MG63 (cell line): Measurements from ENCODE around the gene KCTD13. TPM values are rescaled to one million over a fixed set of nuclear protein-coding genes. Genes with fewer than 3 reads are reported as not detected.
A peak's percentile ranks its signal among the peaks of the same experiment; 100 is the strongest.
"Not testable (repeated sequence)": the region's sequence is repeated elsewhere in the genome, so short reads cannot be mapped to it uniquely, and the experiment has no call there.

ENCODE experiments used
- DNase-seq: peaks from one replicate; pipeline ENCODE4 v3.0.0-alpha.2; 2020
- H3K27me3 ChIP-seq: fragments of 250-450 bp; sonication (Bioruptor Pico); 2 replicates; pipeline ENCODE4 v1.5.1; 2020; ENCODE audit warnings: mild to moderate bottlenecking, moderate library complexity
- H3K36me3 ChIP-seq: fragments of 250-450 bp; sonication (Bioruptor Pico); 2 replicates; pipeline ENCODE4 v1.5.1; 2020; ENCODE audit warnings: mild to moderate bottlenecking, moderate library complexity
- H3K4me3 ChIP-seq: fragments of 250-450 bp; sonication (Bioruptor Pico); 2 replicates; pipeline ENCODE4 v1.5.1; 2020; ENCODE audit warnings: mild to moderate bottlenecking, moderate library complexity
- H3K9me3 ChIP-seq: fragments of 250-450 bp; sonication (Bioruptor Pico); 2 replicates; pipeline ENCODE4 v1.5.1; 2020; ENCODE audit warnings: mild to moderate bottlenecking, moderate library complexity
- total RNA-seq: library from RNA; depleted of rRNA; stranded (reverse); fragments of >200 nt; shearing (Covaris generic); gene quantifications from 2 replicates; pipeline ENCODE4 v1.2.3, GENCODE V29; 2014; ENCODE audit warnings: low replicate concordance

KCTD13 gene
- total RNA-seq, 1 experiment from 2014 or later: 7.6 TPM

DNA sequence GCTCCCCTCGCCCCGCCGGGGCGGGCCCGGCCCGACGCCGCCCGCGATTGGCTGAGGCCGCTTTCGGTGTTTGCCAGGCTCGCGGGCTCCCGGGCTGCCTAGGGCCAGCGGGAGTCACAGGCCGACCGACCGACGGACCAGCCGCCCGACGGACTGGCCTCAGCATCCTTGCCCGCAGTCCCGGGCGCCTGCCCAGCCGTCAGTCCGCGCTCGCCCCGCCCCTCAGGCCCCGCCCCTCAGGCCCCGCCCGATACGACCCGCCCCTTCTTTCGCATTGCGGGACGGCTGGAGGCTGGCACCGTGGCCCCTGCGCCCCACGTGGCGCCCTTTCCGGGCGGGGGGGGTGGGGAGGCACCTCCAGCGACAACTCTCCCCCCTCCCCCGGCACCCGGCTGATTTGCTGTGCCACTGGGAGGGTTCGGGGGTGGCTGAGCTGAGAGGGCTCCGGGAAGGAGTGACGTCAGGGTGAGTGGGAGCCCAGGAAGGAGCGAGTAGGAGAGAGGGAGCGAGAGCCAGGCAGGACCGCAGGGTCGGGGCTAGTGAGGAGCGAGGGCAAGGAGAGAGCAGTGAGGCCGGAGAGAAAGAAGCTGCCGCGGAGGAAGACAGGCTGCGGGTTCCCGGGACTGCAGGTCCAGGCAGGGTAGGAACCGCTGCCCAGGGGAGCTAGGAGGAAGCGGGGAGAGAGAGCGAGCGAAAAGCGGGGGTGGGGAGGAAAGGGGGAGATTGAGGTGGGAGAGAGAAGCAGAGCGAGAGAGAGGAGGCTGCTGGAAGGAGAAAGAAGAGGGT lies 25.7 kb downstream of the KCTD13 start, which contains the start of gene ASPHD1:
ASPHD1 (plus strand) TSS at position 387 of the 786 bp plus-strand sequence. CDS start 484 bp downstream, outside the sequence.
- peak; percentile 99 for DNase-seq
- Histone ChIP-seq H3K9me3 (no peaks in the 10 kb centered on the region), H3K27me3 (no peaks in the 10 kb centered on the region), H3K36me3 (peaks cover 29% of the 10 kb centered on the region), H3K4me3 (peak within 1 kb of the TSS; percentile 95)

DNA sequence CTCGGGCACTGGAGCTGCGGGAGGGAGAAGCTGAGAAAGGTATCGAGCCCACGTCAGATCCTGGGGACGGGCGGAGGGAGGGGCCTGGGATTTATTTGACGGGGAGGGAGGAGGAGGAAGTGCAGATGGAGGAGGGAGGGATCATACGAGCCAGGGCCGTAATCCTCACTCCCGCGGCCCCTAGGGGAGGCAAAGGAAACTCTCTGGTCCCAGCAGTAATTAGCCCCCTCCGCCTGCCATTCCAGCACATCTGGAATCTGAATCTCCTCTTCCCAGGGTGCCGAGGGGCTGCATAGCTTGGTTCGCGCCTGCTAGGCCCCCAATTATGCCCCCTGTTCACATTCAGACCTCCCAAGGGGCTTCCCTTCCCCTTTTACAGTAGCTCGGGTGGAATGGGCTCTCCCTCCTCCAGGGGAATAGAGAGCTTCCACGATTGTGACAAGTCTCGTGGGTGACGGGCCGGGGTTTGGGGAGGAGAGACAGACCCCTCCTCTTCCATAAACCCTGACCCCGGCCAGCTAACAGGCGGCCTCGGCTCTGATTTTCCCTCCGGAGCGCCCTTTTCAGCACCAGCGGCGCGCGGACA lies 26.4 kb downstream of the KCTD13 start, which contains the start of gene SEZ6L2:
SEZ6L2 (minus strand) TSS at position 35 of the 586 bp plus-strand sequence. CDS start 531 bp downstream, outside the sequence.
- Histone ChIP-seq H3K9me3 (no peaks in the 10 kb centered on the region), H3K4me3 (peak within 1 kb of the TSS; percentile 95)
- peak; percentile 93 for DNase-seq

DNA sequence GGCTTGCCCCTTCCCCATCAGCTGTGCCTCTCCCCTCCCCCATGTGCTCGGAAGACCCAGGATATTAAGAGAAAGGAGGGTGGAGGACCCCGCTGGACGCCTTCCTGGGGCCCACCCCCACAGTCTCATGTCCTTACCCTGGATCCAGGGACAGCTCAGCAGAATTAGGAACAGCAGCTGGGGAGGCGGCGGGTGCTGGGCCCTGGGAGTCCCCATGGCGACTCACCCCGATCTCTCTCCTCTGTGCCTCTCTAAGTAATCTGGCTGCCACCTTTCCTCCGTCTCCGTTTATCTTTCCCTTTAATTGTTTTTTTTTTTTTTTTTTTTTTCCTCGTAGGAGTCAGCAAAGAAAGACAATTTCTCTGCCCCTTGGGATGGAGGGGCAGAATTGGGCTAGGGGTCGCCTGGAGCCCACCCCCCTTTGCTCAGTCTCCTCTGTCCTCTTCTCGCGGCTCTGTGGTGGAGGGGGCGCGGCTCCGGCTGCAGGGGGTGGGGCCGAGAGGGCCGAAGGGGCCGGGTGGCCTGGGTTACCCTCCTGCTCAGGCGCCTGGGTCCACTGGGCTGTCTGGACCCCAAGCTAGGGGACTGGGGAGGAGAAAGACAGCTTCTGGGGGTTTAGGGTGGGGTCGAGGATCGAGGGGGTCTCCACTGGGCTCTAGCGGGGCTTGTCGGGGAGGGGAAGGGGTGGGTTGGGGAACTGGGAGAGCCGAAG lies 27.1 kb downstream of the KCTD13 start:
- DNase-seq: peak; percentile 74
- no peaks in the 10 kb centered on the region for H3K9me3 ChIP-seq
- peak overlapping the region; percentile 95 for H3K4me3 ChIP-seq
- peaks cover 17% of the 10 kb centered on the region for H3K36me3 ChIP-seq
- no peaks in the 10 kb centered on the region for H3K27me3 ChIP-seq

More for the DNA sequence above, 26.4 kb downstream of the KCTD13 start, which contains the start of gene SEZ6L2:
- Histone ChIP-seq H3K27me3 (no peaks in the 10 kb centered on the region), H3K36me3 (peaks cover 22% of the 10 kb centered on the region)

DNA sequence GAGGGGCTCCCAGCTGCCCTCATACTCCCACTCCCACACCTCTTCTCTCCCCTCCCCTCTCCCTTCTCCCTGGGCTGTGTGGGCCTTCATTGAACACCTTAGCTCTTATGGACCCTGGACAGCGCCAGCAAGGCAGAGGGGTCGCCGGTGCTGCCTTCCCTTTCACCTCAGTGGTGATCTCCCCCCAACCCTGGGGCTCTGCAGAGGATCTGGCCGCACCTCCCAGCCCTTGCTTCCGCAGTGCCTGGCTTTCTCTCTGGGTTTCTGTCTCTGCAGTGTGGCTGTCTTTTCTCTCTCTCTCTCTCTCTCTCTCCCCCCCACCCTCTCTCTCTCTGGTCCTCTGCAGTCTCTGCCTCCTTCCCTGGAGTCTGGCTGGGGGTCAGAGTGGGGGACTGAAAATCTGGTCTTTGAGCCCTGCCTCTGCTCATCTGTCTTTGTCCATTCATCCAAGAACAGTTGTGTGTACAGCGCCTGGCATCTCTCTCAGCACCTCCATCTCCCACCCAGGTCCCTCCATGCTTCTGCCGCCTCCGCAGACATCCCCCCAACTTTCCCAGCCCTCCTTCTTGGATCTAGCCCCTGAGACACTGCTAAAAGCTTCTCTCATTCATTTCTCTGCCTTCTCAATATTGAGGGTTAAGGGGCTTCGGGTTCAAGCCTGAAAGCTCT lies 27.8 kb downstream of the KCTD13 start:
- no peaks in the 10 kb centered on the region for H3K27me3 ChIP-seq
- no peaks in the 10 kb centered on the region for H3K9me3 ChIP-seq
- no peak for DNase-seq
- H3K4me3 ChIP-seq: peak overlapping the region; percentile 95
- H3K36me3 ChIP-seq: peaks cover 10% of the 10 kb centered on the region

DNA sequence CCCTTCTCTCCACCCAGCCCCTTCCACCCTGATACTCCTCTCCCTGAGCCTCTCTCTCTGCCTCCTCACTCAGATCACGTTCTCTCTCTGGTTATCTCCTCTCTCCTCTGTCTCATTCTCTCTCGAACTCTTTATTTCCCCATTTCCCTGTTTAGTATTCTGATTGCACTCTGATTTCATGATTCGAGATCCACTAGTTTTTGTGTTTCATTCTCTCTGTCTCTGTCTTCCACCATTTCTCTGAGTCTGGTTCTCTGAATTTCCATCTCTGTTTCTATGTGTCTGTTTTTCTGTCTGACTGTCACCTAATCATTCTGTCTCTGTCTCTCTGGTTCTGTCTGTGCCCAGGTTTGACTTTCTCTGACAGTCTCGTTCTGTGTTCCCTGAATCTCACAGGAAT lies 28.7 kb downstream of the KCTD13 start:
- DNase-seq: no peak
- no peaks in the 10 kb centered on the region for H3K27me3 ChIP-seq
- H3K4me3 ChIP-seq: no peak overlapping the region
- peaks cover 7% of the 10 kb centered on the region; the same call in 1 of the 2 replicates for H3K36me3 ChIP-seq
- H3K9me3 ChIP-seq: no peaks in the 10 kb centered on the region

DNA sequence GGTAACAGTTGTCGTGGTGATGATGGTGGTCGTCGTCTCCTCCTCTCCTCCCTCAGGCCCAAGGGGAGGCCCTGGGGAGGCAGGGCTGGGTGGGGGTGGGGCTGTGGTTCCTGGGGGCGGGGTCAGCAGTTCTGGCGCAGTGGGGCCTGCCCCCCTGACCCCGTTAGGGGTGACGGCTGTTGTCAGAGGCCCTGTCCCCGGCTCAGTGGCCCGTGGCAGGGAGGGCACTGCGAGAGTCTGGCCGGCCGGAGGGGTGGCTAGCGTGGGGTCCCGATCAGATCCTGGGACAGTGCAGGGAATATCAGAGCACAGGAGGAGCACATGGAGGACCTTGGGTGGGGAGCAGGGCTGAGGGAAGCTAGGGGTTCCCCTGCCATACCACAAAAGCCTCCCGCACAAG lies 29.2 kb downstream of the KCTD13 start:
- Histone ChIP-seq H3K36me3 (peaks cover 4% of the 10 kb centered on the region; the same call in 1 of the 2 replicates), H3K4me3 (no peak overlapping the region), H3K27me3 (no peaks in the 10 kb centered on the region), H3K9me3 (no peaks in the 10 kb centered on the region)
- no peak for DNase-seq

DNA sequence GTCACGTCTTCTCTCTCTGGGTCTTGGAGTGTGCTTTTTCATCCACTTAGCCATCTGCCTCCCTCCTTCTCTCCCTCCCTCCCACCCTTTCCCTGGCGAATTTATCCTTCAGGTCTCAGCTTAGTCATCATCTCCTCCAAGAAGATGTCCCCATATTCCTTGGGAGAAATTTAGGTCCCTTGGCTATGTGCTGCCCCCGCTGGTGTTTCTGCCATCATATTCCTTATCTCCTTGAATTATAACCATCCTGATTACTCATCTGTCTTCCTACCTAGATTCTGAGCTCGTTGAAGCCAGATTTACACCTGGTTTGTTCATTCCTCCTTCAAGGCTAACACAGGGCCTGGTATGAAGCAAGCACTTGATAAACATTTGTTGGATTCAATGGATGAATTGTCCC lies 31.7 kb downstream of the KCTD13 start:
- no peak overlapping the region for H3K4me3 ChIP-seq
- no peak for DNase-seq
- no peaks in the 10 kb centered on the region for H3K27me3 ChIP-seq
- H3K36me3 ChIP-seq: 0 out of 2 replicates have a peak, but pooled peaks cover 2% of the 10 kb centered on the region
- no peaks in the 10 kb centered on the region for H3K9me3 ChIP-seq

DNA sequence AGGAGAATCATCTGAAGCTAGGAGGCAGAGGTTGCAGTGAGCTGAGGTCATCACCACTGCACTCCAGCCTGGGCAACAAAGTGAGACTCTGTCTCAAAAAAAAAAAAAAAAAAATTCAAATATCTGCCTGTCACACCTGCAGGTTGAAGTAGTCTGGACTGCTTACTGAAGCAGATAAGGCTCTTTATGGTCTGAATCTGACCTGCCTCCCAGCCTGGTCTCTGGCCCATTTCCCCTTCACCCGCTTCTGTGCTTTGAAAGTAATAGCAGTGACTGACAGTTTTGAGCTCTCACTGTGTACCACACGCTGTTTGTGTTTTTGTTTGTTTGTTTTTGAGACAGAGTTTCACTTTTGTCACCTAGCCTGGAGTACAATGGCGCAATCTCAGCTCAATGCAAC lies 32.5 kb downstream of the KCTD13 start:
- no peak for DNase-seq
- Histone ChIP-seq H3K4me3 (no peak overlapping the region), H3K27me3 (no peaks in the 10 kb centered on the region), H3K9me3 (no peaks in the 10 kb centered on the region), H3K36me3 (0 out of 2 replicates have a peak, but pooled peaks cover 2% of the 10 kb centered on the region)

DNA sequence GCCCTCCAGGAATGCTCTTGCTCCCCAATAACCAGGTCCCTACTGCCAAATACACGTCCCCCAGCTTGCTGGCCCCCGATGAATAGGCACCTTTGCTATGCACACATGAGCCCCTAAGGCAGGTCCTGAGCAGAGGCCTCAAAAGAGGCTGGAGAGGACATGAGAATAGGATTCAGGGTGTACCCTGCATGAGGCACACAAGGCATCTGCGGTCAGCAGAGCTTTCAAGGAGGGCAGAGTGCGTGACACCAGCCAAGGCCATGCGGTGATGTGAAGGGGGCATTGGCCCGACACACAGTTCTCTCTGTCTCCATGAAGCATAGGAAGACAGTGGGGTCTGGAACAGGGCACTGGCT lies 33.6 kb downstream of the KCTD13 start:
- 0 out of 2 replicates have a peak, but pooled peaks cover 2% of the 10 kb centered on the region for H3K36me3 ChIP-seq
- no peaks in the 10 kb centered on the region for H3K9me3 ChIP-seq
- no peak overlapping the region for H3K4me3 ChIP-seq
- H3K27me3 ChIP-seq: no peaks in the 10 kb centered on the region
- DNase-seq: no peak

DNA sequence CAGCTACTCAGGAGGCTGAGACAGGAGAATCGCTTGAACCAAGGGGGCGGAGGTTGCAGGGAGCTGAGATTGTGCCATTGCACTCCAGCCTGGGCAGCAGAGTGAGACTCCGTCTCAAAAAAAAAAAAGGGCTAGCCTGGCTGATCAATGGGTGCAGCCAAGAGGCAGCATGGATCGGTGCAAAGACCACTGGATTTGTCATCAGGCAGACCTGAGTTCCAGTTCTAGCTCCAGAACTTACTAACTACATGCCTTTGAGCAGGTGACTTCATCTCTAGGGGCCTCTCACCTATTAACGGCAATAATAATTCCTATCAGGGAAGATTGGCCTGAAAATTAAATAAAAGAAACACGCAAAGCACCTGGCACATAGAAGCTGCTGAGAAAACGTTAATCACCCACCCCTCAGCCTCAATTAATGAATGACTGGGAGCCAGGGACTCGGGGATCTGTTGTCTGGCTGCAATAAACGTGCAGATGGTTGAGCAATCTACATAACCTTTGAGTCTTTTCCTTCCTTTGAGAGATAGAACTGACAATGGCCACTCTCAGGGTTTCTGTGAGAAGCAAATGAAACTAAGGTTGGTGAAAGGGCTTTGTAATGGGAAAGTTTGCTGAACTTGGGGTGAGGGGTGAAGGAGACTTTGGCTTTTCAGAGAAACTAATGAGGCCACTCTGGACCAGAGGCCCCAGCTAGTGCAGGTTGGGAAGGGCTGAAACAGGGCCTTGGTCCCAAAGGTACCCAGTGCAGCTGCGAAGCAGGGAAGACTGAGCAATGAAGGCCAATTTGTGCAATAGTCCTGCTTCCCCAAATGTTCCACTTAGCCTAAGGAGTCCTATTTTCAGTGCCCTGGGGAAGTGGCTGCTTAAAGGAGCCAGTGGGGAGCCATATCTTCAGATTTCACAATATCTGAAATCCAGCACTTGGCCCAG lies 34.2 kb downstream of the KCTD13 start:
- DNase-seq: no peak
- no peaks in the 10 kb centered on the region for H3K9me3 ChIP-seq
- H3K36me3 ChIP-seq: 0 out of 2 replicates have a peak, but pooled peaks cover 2% of the 10 kb centered on the region
- no peak overlapping the region for H3K4me3 ChIP-seq
- no peaks in the 10 kb centered on the region for H3K27me3 ChIP-seq

DNA sequence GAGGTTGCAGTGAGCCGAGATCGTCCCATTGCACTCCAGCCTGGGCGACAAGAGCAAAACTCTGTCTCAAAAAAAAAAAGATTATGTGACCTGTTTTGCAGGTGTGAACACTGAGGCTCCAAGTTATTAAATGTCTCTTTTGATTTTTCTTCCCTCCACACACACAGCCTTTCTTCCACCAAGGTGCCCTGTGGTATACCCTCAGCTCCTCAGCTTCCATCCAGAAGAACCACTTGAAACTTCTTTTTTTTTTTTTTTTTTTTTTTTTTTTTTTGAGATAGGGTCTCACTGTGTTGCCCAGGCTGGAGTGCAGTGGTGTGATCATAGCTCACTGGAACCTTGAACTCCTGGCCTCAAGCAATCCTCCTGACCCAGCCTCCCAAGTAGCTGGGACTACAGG lies 36.7 kb downstream of the KCTD13 start:
- not testable (repeated sequence) for H3K27me3 ChIP-seq, H3K36me3 ChIP-seq, DNase-seq, H3K9me3 ChIP-seq, H3K4me3 ChIP-seq

DNA sequence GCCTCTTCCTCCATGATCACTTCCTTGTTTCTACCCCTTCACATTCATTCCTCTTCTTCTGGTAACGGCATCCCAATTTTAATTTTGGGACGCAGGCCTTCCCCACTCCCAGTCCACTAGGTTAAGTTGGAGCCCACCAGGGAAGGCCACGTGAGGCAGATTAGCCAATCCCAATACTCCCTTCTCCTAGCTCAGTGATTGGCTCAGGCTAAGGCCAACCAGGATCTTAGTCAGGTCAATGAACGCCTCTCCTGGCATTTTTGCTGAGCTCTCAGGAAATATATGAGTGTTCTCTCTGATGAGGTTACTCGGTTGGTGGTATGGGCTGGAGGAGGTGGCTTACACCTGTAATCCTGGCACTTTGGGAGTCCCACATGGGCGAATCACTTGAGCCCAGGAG lies 42.0 kb downstream of the KCTD13 start:
- H3K36me3 ChIP-seq: no peaks in the 10 kb centered on the region; the same call in 1 of the 2 replicates
- H3K4me3 ChIP-seq: no peak overlapping the region
- H3K9me3 ChIP-seq: no peaks in the 10 kb centered on the region
- no peak for DNase-seq
- no peaks in the 10 kb centered on the region for H3K27me3 ChIP-seq

DNA sequence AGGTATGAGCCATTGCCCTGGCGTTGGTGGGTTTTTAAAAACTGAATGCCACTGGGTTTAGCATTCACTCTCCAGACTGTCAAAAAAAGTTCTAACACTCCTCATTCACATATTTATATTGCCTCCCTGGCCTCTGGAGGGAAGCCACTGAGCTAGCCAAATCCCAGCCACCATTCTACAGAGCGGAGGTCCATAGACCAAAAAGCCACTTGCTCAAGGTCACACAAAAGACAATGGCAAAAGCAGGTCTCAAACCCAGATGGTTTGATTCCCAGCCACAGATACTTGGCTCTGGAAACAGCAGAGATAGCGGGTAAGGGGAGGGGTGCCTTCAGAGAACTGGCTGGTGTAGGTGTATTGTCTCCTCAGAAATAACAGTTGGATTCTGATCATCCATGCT lies 45.0 kb downstream of the KCTD13 start:
- Histone ChIP-seq H3K27me3 (no peaks in the 10 kb centered on the region), H3K4me3 (no peak overlapping the region), H3K36me3 (no peaks in the 10 kb centered on the region; the same call in 1 of the 2 replicates), H3K9me3 (no peaks in the 10 kb centered on the region)
- DNase-seq: no peak

DNA sequence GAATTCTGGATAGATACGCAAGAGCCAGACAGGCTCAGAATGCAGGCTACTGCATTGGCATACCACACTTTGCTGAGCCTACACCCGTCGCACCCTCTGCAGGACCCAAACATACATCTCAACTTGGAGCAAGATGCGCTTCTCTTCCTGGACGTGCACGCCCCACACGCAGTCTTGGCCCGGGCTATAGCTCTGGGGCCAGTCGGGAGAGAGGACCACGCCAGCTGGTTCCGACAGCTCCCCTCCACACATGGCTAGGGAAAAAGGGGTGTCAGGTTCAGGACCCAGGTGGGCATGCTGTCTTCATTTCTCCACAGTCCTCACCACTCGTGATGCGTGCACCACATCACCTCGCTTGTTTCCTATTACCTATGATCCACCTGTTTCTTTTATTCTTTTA lies 47.9 kb downstream of the KCTD13 start:
- H3K9me3 ChIP-seq: no peaks in the 10 kb centered on the region
- no peaks in the 10 kb centered on the region; the same call in 1 of the 2 replicates for H3K36me3 ChIP-seq
- H3K4me3 ChIP-seq: no peak overlapping the region
- no peak for DNase-seq
- H3K27me3 ChIP-seq: no peaks in the 10 kb centered on the region

DNA sequence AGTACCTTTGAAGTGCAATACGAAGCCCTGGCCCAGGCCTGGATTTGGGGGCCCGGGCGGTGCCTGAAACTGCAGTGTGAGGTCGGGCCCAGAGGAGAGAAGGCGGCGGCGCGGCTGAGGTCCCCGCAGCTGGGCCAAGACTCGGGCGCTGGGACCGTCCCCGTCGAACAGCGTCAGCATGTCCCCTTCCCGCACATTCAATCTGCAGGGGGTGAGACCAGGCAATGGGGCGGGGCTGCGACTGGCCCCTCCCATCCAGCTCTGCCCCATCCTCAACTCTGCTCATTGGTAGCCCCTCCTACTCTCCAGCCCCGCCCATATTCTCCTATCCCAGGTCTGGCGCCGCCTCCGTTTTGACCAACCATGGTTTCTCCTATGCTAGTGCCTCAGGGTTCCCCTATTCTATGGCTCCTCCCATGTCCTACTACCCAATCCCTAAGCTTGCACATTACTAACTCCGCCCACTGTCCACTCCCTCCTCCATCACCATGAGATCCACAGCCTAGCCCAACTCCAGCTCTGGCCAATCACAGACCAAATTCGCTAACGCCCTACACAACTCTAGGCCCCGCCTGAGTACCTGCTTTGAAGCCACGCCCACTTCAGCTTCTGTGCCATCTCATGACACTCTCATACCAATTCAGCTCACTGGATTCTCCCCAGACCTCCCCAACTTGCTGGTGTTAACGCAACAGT lies 48.6 kb downstream of the KCTD13 start:
- Histone ChIP-seq H3K36me3 (no peaks in the 10 kb centered on the region; the same call in 1 of the 2 replicates), H3K27me3 (no peaks in the 10 kb centered on the region), H3K4me3 (no peak overlapping the region), H3K9me3 (no peaks in the 10 kb centered on the region)
- DNase-seq: peak; percentile 32
